MCF 10A (cell line): Measurements from ENCODE around the gene MT4. TPM values are rescaled to one million over a fixed set of nuclear protein-coding genes. Genes with fewer than 3 reads are reported as not detected.

Experiments used
- BruUV-seq: library from RNA; stranded (reverse); fragments of 400-500 nt; replicated peaks from 2 replicates; lab custom pipeline; 2021; lab: Mats Ljungman, UMichigan
- CTCF ChIA-PET: fragments of 300-600 bp; sonication (Branson Sonifier 250); formaldehyde crosslinking; extraction: SDS; loops from one replicate; lab custom pipeline; 2021; ENCODE audit warnings: antibody characterized with exemption, inconsistent platforms; lab: Yijun Ruan, JAX
- POLR2A ChIA-PET: fragments of 300-600, 350-650 bp; sonication (Branson Sonifier 250); formaldehyde crosslinking; extraction: SDS; loops from one replicate; lab custom pipeline; 2020; ENCODE audit warnings: antibody characterized with exemption, inconsistent platforms; lab: Yijun Ruan, JAX
- DNase-seq: peaks from one replicate; pipeline ENCODE4 v3.0.0-alpha.2; 2018; ENCODE audit not compliant: unreplicated experiment
- H3K27ac Mint-ChIP-seq: one replicate; pipeline ENCODE4 v1.8.0; 2022; ENCODE audit warnings: mild to moderate bottlenecking, low read depth, mixed read lengths; ENCODE audit not compliant: unreplicated experiment
- H3K27me3 Mint-ChIP-seq: one replicate; pipeline ENCODE4 v1.8.0; 2022; ENCODE audit warnings: mixed read lengths; ENCODE audit not compliant: insufficient read depth, unreplicated experiment
- H3K36me3 Mint-ChIP-seq: one replicate; pipeline ENCODE4 v1.8.0; 2022; ENCODE audit warnings: mild to moderate bottlenecking, moderate library complexity, mixed read lengths; ENCODE audit not compliant: insufficient read depth, unreplicated experiment
- H3K4me1 Mint-ChIP-seq: one replicate; pipeline ENCODE4 v1.8.0; 2022; ENCODE audit warnings: mixed read lengths; ENCODE audit not compliant: insufficient read depth, unreplicated experiment
- H3K4me3 Mint-ChIP-seq: one replicate; pipeline ENCODE4 v1.8.0; 2022; ENCODE audit warnings: mild to moderate bottlenecking, moderate library complexity, mixed read lengths; ENCODE audit not compliant: unreplicated experiment
- H3K9me3 Mint-ChIP-seq: one replicate; pipeline ENCODE4 v1.8.0; 2022; ENCODE audit warnings: mixed read lengths; ENCODE audit not compliant: unreplicated experiment
- CTCF ChIP-seq: fragments of 200-600 bp; IDR thresholded peaks from one replicate; pipeline ENCODE4 v1.8.0; 2022; ENCODE audit warnings: antibody characterized with exemption, mild to moderate bottlenecking; ENCODE audit not compliant: unreplicated experiment
- intact Hi-C: fragments of 100-400 bp; cut with micrococcal nuclease; formaldehyde crosslinking; loops from 2 replicates; pipeline ENCODE4 v1.14.1; 2022
- total RNA-seq: library from RNA; stranded (reverse); gene quantifications from 2 replicates; pipeline ENCODE4 v1.2.3, GENCODE V29; 2022

The MT4 gene
- total RNA-seq, 1 experiment from 2014 or later, result not detected

- H3K4me1 Mint-ChIP-seq, result peaks cover 37% of the 10 kb centered on the region
- peak overlapping the region; percentile 49 for H3K27ac Mint-ChIP-seq
- peaks cover 2% of the 10 kb centered on the region for H3K36me3 Mint-ChIP-seq
- POLR2A ChIA-PET, result interaction anchor here (0.7 to 15.3 kb wide), 6 partner anchors 8 to 572 kb away, joined by 3 to 1404 read pairs (median 12); partner anchors contain the start of genes MT1E and MT1X
- intact Hi-C loops, result no loop called here
- CTCF ChIA-PET, result interaction anchor here (0.6 to 1.5 kb wide), 4 partner anchors 9 to 88 kb away, joined by 4 to 5 read pairs (median 4); partner anchors contain the start of gene MT1E
- no peaks in the 10 kb centered on the region for H3K9me3 Mint-ChIP-seq
- TF ChIP-seq CTCF, result no peak
- BruUV-seq, result no TSS peak
- no peaks in the 10 kb centered on the region for H3K27me3 Mint-ChIP-seq
- DNase-seq, result peak; percentile 47
- no peak overlapping the region for H3K4me3 Mint-ChIP-seq
These were observed 49.7 kb downstream of the MT4 start for GRCh38 chr16:56614549-56614991.

GRCh38 chr16:56615353-56615752 is 50.5 kb downstream of the MT4 start:
- no peak overlapping the region for H3K4me3 Mint-ChIP-seq
- no peak for TF ChIP-seq CTCF
- no TSS peak for BruUV-seq
- POLR2A ChIA-PET, result interaction anchor here (0.7 to 15.3 kb wide), 7 partner anchors 9 to 202 kb away, joined by 3 to 1404 read pairs (median 9); partner anchors contain the start of genes MT1E, MT1X and NUDT21
- no peaks in the 10 kb centered on the region for H3K27me3 Mint-ChIP-seq
- peaks cover 33% of the 10 kb centered on the region for H3K4me1 Mint-ChIP-seq
- no peaks in the 10 kb centered on the region for H3K36me3 Mint-ChIP-seq
- CTCF ChIA-PET, result interaction anchor here (0.6 to 1.5 kb wide), 4 partner anchors 8 to 87 kb away, joined by 4 to 5 read pairs (median 4); partner anchors contain the start of gene MT1E
- no peak overlapping the region for H3K27ac Mint-ChIP-seq
- no peaks in the 10 kb centered on the region for H3K9me3 Mint-ChIP-seq
- DNase-seq, result peak; percentile 77
- intact Hi-C loops, result no loop called here

- Mint-ChIP-seq H3K4me3 (peak overlapping the region; percentile 52), H3K27ac (no peak overlapping the region), H3K9me3 (no peaks in the 10 kb centered on the region), H3K36me3 (no peaks in the 10 kb centered on the region), H3K4me1 (peaks cover 20% of the 10 kb centered on the region), H3K27me3 (no peaks in the 10 kb centered on the region)
- intact Hi-C loops, result no loop called here
- ChIA-PET CTCF (interaction anchor here (0.7 to 0.9 kb wide), 2 partner anchors 16 to 40 kb away, joined by 3 to 6 read pairs; no protein-coding TSS in a partner anchor), POLR2A (interaction anchor here (2.2 to 15.3 kb wide), 4 partner anchors 7 to 65 kb away, joined by 16 to 1404 read pairs (median 1098); partner anchors contain the start of genes MT1E, MT1X and MT2A)
- no peak for DNase-seq
- BruUV-seq, result no TSS peak
- TF ChIP-seq CTCF, result no peak
These were observed 51.8 kb downstream of the MT4 start for GRCh38 chr16:56616608-56617211.
